ENCODE results near the gene TBC1D9.

The TBC1D9 gene

GRCh38 chr4:140710908-140711622 lies 45.1 kb downstream of the TBC1D9 start:
- no peaks in the 10 kb centered on the region for H3K36me3 ChIP-seq
- H3K4me3 ChIP-seq (ENCODE audit: low read depth, low read length): no peak overlapping the region
- TF ChIP-seq CTCF (IDR thresholded peaks at IDR 0.05; ENCODE audit: low read depth, low read length): no peak
- no peaks in the 10 kb centered on the region for H3K27me3 ChIP-seq (ENCODE audit: insufficient read depth, low read depth, severe bottlenecking)
- H3K27ac ChIP-seq: no peak overlapping the region
- no peaks in the 10 kb centered on the region for H3K9me3 ChIP-seq (ENCODE audit: severe bottlenecking)
- DNase-seq: no peak

- Histone ChIP-seq H3K36me3 (no peaks in the 10 kb centered on the region), H3K27ac (no peak overlapping the region), H3K9me3 (ENCODE audit: severe bottlenecking) (no peaks in the 10 kb centered on the region), H3K4me3 (ENCODE audit: low read depth, low read length) (no peak overlapping the region), H3K27me3 (ENCODE audit: insufficient read depth, low read depth, severe bottlenecking) (no peaks in the 10 kb centered on the region)
- TF ChIP-seq CTCF (IDR thresholded peaks at IDR 0.05; ENCODE audit: low read depth, low read length): no peak
- no peak for DNase-seq
These were observed 48.9 kb downstream of the TBC1D9 start for GRCh38 chr4:140707325-140707724.

- DNase-seq: no peak
- Histone ChIP-seq H3K9me3 (ENCODE audit: severe bottlenecking) (no peaks in the 10 kb centered on the region), H3K36me3 (no peaks in the 10 kb centered on the region), H3K27ac (no peak overlapping the region), H3K27me3 (ENCODE audit: insufficient read depth, low read depth, severe bottlenecking) (no peaks in the 10 kb centered on the region), H3K4me3 (ENCODE audit: low read depth, low read length) (no peak overlapping the region)
- TF ChIP-seq CTCF (IDR thresholded peaks at IDR 0.05; ENCODE audit: low read depth, low read length): no peak
These were observed 49.5 kb downstream of the TBC1D9 start for GRCh38 chr4:140706665-140707064.

GRCh38 chr4:140706276-140706625 lies 49.9 kb downstream of the TBC1D9 start:
- Histone ChIP-seq H3K36me3 (peaks cover 2% of the 10 kb centered on the region; the same call in 1 of the 2 replicates), H3K27ac (no peak overlapping the region), H3K27me3 (ENCODE audit: insufficient read depth, low read depth, severe bottlenecking) (no peaks in the 10 kb centered on the region), H3K9me3 (ENCODE audit: severe bottlenecking) (no peaks in the 10 kb centered on the region), H3K4me3 (ENCODE audit: low read depth, low read length) (no peak overlapping the region)
- no peak for TF ChIP-seq CTCF (IDR thresholded peaks at IDR 0.05; ENCODE audit: low read depth, low read length)
- no peak for DNase-seq

GRCh38 chr4:140705625-140706275 lies 50.4 kb downstream of the TBC1D9 start:
- Histone ChIP-seq H3K36me3 (peaks cover 7% of the 10 kb centered on the region; the same call in 1 of the 2 replicates), H3K4me3 (ENCODE audit: low read depth, low read length) (no peak overlapping the region), H3K9me3 (ENCODE audit: severe bottlenecking) (no peaks in the 10 kb centered on the region), H3K27ac (no peak overlapping the region), H3K27me3 (ENCODE audit: insufficient read depth, low read depth, severe bottlenecking) (no peaks in the 10 kb centered on the region)
- no peak for TF ChIP-seq CTCF (IDR thresholded peaks at IDR 0.05; ENCODE audit: low read depth, low read length)
- DNase-seq: no peak

Measured in WERI-Rb-1 (cell line).